Gastroesophageal sphincter (tissue), 3 donors: Measurements from ENCODE around the gene LIMK2.

ENCODE experiments used
- CTCF ChIP-seq, 4 experiments: fragments of 200-600 bp in 2 of 4; fragments of 450-650 bp in 2 of 4; sonication (generic) in 1 of 4; IDR thresholded peaks; one replicate each; pipeline ENCODE4 v1.5.1; 2017 to 2019; ENCODE audit warnings: antibody characterized with exemption in 4 of 4, mild to moderate bottlenecking in 2 of 4, moderate library complexity in 2 of 4
- EP300 ChIP-seq: sonication (generic); formaldehyde crosslinking; IDR thresholded peaks from one replicate; pipeline ENCODE4 v1.6.1; 2017; ENCODE audit warnings: antibody characterized with exemption, mild to moderate bottlenecking
- POLR2A ChIP-seq, 2 donors: fragments of 450-650 bp; IDR thresholded peaks; one replicate each; pipeline ENCODE4 v1.6.1; 2017; ENCODE audit warnings: antibody characterized with exemption in 2 of 2, mild to moderate bottlenecking in 2 of 2, moderate library complexity in 1 of 2
- POLR2AphosphoS5 ChIP-seq: sonication (generic); formaldehyde crosslinking; IDR thresholded peaks from one replicate; pipeline ENCODE4 v1.6.1; 2017; ENCODE audit warnings: antibody characterized with exemption

- TF ChIP-seq POLR2AphosphoS5 (no peak), CTCF (IDR thresholded peaks at IDR 0.05) (no peak), POLR2A (IDR thresholded peaks at IDR 0.05) (no peak), EP300 (no peak)
These were observed 32.8 kb upstream of the LIMK2 start for GRCh38 chr22:31179345-31179744.
